Measurements from ENCODE around the gene TRAF4.

TRAF4 gene

DNA sequence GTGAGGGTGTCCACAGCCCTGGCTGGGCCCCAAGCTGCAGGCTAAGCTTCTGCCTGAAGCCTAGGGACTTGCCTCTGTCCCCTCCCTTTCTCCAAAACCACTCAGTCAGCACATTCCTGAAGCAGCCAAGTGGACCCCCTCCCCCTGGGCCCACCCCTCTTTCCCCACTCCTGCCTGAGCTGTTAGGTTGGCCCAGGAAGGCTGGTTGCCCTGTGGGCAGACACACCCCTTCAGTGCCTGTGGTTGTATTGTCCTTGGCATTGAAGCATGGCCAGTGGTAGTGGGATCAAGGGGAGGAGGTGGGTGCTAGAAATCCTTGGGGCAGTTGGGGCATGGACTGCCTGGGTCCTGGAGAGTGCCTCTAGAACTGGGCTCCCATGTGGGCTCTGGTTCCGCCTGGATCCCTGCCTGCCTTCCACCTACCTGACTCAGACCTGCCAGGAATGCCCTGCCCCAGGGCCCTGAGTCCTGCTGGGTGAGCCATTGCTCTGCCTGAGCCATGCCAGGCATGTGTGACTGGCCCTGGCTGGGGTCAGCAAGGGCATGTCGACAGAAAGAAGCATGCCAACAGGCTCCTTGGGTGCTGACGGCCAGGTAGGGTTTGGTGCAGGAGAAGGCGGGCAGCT is 2.1 kb downstream of the TRAF4 start:
- Histone ChIP-seq H3K4me3 (ENCODE audit: low read depth in 1 of 2, low read length in 2 of 2) (peak overlapping the region; percentile 78 to 87), H3K27ac (ENCODE audit: low read length) (peak overlapping the region; percentile 94), H3K27me3 (ENCODE audit: low read depth, low read length) (no peaks in the 10 kb centered on the region), H3K36me3 (ENCODE audit: control insufficient read depth in 1 of 2, insufficient read depth in 2 of 2, low read length in 2 of 2) (peaks cover 3 to 10% of the 10 kb centered on the region in 2 donors), H3K9me3 (ENCODE audit: control insufficient read depth in 1 of 2, low read length in 2 of 2) (no peaks in the 10 kb centered on the region), H3K4me1 (ENCODE audit: control insufficient read depth in 1 of 2, insufficient read depth in 2 of 2, low read length in 2 of 2) (peaks cover 12 to 34% of the 10 kb centered on the region in 2 donors)

DNA sequence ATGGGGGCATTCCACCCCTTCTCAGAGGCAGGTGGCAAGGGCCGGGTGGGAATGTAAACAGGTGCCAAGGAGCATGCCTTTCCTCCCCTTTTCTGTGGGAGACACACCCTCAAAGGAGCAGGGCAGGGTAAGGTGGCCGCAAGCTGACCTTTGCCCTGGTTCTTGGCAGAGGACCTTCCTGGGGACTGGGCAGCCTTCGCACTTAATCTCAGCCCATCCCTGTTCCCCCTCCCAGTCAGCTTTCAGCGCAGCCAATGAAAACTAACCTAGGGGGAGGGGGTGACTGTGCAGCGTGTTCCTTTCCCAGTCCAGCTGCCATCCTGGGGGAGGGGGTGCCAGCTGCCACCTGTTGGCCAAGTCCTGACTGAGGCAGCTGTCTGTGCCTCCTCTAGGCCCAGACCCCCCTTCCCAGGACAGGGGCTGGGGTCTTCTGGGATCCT is 2.8 kb downstream of the TRAF4 start:
- Histone ChIP-seq H3K9me3 (ENCODE audit: control insufficient read depth in 1 of 2, low read length in 2 of 2) (no peaks in the 10 kb centered on the region), H3K36me3 (ENCODE audit: control insufficient read depth in 1 of 2, insufficient read depth in 2 of 2, low read length in 2 of 2) (peaks cover 3 to 10% of the 10 kb centered on the region in 2 donors), H3K4me3 (ENCODE audit: low read depth in 1 of 2, low read length in 2 of 2) (peak overlapping the region in 1 of 2 donors; percentile 87), H3K4me1 (ENCODE audit: control insufficient read depth in 1 of 2, insufficient read depth in 2 of 2, low read length in 2 of 2) (peaks cover 12 to 34% of the 10 kb centered on the region in 2 donors), H3K27me3 (ENCODE audit: low read depth, low read length) (no peaks in the 10 kb centered on the region), H3K27ac (ENCODE audit: low read length) (peak overlapping the region; percentile 94)

DNA sequence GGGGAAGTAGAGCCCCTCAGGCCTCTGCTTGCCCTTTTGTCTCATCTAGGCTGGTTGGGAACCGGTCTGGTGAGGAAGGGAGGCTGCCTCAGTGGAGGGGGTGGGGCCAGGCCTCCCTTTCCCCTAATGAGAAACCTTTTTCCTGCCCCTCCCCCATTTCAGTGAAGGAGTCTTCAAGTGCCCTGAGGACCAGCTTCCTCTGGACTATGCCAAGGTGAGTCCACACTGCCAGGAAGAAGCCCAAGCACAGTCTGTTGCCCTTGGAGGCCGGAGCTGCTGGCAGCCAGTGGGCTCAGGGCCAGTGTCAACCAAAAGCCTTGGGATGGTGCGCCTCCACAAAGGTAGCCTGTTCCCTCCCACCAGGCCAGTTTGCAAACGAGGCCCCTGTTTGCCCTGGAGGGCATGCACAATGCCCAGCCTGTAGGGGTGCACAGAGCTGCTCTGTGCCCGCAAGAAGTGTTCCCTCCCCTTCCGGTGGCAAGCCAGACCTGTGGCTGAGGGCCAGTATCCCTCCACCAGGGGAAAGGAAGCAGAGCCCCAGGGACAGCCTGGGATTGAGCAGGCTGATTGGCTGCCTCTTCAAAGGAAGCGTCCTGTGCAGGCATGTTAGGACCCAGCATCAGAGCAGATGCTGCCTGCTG is 3.4 kb downstream of the TRAF4 start:
- Histone ChIP-seq H3K9me3 (ENCODE audit: control insufficient read depth in 1 of 2, low read length in 2 of 2) (no peaks in the 10 kb centered on the region), H3K4me3 (ENCODE audit: low read depth in 1 of 2, low read length in 2 of 2) (peak overlapping the region in 1 of 2 donors; percentile 39), H3K36me3 (ENCODE audit: control insufficient read depth in 1 of 2, insufficient read depth in 2 of 2, low read length in 2 of 2) (peaks cover 3 to 10% of the 10 kb centered on the region in 2 donors), H3K27me3 (ENCODE audit: low read depth, low read length) (no peaks in the 10 kb centered on the region), H3K4me1 (ENCODE audit: control insufficient read depth in 1 of 2, insufficient read depth in 2 of 2, low read length in 2 of 2) (peaks cover 12 to 34% of the 10 kb centered on the region in 2 donors), H3K27ac (ENCODE audit: low read length) (peak overlapping the region; percentile 94)

DNA sequence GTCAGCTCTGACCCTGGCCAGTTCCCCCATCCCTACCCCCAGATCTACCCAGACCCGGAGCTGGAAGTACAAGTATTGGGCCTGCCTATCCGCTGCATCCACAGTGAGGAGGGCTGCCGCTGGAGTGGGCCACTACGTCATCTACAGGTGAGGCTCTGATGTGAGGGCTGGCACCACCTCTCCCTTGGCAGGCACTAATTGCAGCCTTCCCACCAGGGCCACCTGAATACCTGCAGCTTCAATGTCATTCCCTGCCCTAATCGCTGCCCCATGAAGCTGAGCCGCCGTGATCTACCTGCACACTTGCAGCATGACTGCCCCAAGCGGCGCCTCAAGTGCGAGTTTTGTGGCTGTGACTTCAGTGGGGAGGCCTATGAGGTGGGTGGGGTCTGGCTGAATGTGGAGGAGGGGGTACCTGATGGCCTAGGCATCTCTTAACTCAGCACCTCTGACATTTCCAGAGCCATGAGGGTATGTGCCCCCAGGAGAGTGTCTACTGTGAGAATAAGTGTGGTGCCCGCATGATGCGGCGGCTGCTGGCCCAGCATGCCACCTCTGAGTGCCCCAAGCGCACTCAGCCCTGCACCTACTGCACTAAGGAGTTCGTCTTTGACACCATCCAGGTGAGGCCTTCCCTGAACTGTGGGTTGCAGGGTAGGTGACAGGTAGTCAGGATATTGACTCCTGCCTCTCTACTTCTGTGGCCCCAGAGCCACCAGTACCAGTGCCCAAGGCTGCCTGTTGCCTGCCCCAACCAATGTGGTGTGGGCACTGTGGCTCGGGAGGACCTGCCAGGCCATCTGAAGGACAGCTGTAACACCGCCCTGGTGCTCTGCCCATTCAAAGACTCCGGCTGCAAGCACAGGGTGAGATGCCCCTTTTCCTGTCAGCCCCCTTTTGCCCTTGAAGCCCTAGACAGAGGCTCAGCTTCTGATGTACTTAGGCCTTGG is 4.3 kb downstream of the TRAF4 start:
- no peak overlapping the region for H3K27ac ChIP-seq (ENCODE audit: low read length)
- H3K9me3 ChIP-seq (ENCODE audit: control insufficient read depth in 1 of 2, low read length in 2 of 2) = no peaks in the 10 kb centered on the region
- H3K4me3 ChIP-seq (ENCODE audit: low read depth in 1 of 2, low read length in 2 of 2) = no peak overlapping the region
- peaks cover 3 to 10% of the 10 kb centered on the region in 2 donors for H3K36me3 ChIP-seq (ENCODE audit: control insufficient read depth in 1 of 2, insufficient read depth in 2 of 2, low read length in 2 of 2)
- no peaks in the 10 kb centered on the region for H3K27me3 ChIP-seq (ENCODE audit: low read depth, low read length)
- H3K4me1 ChIP-seq (ENCODE audit: control insufficient read depth in 1 of 2, insufficient read depth in 2 of 2, low read length in 2 of 2) = peaks cover 12 to 32% of the 10 kb centered on the region in 2 donors

DNA sequence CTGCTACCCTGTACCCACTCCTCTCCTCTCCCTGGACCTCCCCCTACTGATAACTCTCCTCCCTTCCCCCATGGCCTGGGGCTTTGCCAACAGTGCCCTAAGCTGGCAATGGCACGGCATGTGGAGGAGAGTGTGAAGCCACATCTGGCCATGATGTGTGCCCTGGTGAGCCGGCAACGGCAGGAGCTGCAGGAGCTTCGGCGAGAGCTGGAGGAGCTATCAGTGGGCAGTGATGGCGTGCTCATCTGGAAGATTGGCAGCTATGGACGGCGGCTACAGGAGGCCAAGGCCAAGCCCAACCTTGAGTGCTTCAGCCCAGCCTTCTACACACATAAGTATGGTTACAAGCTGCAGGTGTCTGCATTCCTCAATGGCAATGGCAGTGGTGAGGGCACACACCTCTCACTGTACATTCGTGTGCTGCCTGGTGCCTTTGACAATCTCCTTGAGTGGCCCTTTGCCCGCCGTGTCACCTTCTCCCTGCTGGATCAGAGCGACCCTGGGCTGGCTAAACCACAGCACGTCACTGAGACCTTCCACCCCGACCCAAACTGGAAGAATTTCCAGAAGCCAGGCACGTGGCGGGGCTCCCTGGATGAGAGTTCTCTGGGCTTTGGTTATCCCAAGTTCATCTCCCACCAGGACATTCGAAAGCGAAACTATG is 5.2 kb downstream of the TRAF4 start:
- Histone ChIP-seq H3K4me1 (ENCODE audit: control insufficient read depth in 1 of 2, insufficient read depth in 2 of 2, low read length in 2 of 2) (peaks cover 12 to 28% of the 10 kb centered on the region in 2 donors), H3K27ac (ENCODE audit: low read length) (peak overlapping the region; percentile 23), H3K9me3 (ENCODE audit: control insufficient read depth in 1 of 2, low read length in 2 of 2) (no peaks in the 10 kb centered on the region), H3K4me3 (ENCODE audit: low read depth in 1 of 2, low read length in 2 of 2) (no peak overlapping the region), H3K36me3 (ENCODE audit: control insufficient read depth in 1 of 2, insufficient read depth in 2 of 2, low read length in 2 of 2) (peaks cover 3 to 10% of the 10 kb centered on the region in 2 donors), H3K27me3 (ENCODE audit: low read depth, low read length) (no peaks in the 10 kb centered on the region)

DNA sequence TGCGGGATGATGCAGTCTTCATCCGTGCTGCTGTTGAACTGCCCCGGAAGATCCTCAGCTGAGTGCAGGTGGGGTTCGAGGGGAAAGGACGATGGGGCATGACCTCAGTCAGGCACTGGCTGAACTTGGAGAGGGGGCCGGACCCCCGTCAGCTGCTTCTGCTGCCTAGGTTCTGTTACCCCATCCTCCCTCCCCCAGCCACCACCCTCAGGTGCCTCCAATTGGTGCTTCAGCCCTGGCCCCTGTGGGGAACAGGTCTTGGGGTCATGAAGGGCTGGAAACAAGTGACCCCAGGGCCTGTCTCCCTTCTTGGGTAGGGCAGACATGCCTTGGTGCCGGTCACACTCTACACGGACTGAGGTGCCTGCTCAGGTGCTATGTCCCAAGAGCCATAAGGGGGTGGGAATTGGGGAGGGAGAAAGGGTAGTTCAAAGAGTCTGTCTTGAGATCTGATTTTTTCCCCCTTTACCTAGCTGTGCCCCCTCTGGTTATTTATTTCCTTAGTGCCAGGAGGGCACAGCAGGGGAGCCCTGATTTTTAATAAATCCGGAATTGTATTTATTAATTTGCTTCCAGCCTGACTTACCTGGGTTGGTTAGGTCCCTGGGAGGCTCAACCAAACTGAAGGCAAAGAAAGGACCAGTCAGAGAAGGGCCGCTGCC is 5.8 kb downstream of the TRAF4 start:
- Histone ChIP-seq H3K36me3 (ENCODE audit: control insufficient read depth in 1 of 2, insufficient read depth in 2 of 2, low read length in 2 of 2) (peaks cover 3 to 10% of the 10 kb centered on the region in 2 donors), H3K9me3 (ENCODE audit: control insufficient read depth in 1 of 2, low read length in 2 of 2) (no peaks in the 10 kb centered on the region), H3K4me3 (ENCODE audit: low read depth in 1 of 2, low read length in 2 of 2) (no peak overlapping the region), H3K27ac (ENCODE audit: low read length) (peak overlapping the region; percentile 23), H3K4me1 (ENCODE audit: control insufficient read depth in 1 of 2, insufficient read depth in 2 of 2, low read length in 2 of 2) (peaks cover 12 to 27% of the 10 kb centered on the region in 2 donors), H3K27me3 (ENCODE audit: low read depth, low read length) (no peaks in the 10 kb centered on the region)

DNA sequence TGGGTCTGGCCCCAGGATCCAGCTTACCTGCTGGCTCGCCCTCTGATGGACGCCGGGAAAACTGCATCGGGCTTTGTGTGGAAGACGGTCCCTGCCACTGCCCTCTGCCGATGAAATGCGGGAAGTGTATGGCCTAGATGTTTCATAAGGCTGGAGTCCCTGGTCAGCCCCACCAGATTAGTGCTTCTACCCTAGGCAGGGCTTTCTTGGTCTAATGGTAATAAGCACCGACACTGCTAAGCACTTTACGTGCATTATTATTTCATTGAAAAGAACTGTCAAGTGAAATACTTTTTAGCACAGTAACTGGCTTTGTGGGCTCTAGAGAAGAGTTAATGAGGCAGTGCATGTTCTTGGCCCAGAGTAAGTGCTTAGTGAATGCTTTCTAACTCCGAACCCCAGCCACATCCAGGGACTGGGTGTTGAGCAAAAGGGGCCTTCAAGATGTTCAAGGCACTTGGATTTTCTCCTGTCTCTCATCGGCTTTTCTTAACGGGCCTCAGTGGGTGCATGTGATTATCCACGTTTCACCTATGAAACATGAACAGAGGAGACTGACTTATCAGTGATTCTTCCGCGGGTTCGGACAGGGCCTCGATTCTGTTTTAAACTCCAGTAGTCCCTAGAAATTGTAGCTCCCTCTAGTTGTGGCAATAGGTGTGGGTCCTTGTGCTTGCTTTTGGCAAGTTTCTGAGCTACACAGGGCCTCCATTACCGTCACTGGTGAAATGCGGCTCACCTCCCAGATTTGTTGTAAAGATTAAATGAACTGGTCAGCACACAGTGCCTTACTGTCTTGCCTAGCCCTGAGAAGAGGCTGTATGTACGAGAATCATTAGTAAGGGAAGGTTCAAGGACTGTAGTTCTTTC is 6.6 kb downstream of the TRAF4 start:
- no peak overlapping the region for H3K4me3 ChIP-seq (ENCODE audit: low read depth in 1 of 2, low read length in 2 of 2)
- no peaks in the 10 kb centered on the region for H3K9me3 ChIP-seq (ENCODE audit: control insufficient read depth in 1 of 2, low read length in 2 of 2)
- H3K36me3 ChIP-seq (ENCODE audit: control insufficient read depth in 1 of 2, insufficient read depth in 2 of 2, low read length in 2 of 2) = peaks cover 3 to 10% of the 10 kb centered on the region in 2 donors
- peak overlapping the region; percentile 23 for H3K27ac ChIP-seq (ENCODE audit: low read length)
- no peaks in the 10 kb centered on the region for H3K27me3 ChIP-seq (ENCODE audit: low read depth, low read length)
- peaks cover 12 to 19% of the 10 kb centered on the region in 2 donors for H3K4me1 ChIP-seq (ENCODE audit: control insufficient read depth in 1 of 2, insufficient read depth in 2 of 2, low read length in 2 of 2)

DNA sequence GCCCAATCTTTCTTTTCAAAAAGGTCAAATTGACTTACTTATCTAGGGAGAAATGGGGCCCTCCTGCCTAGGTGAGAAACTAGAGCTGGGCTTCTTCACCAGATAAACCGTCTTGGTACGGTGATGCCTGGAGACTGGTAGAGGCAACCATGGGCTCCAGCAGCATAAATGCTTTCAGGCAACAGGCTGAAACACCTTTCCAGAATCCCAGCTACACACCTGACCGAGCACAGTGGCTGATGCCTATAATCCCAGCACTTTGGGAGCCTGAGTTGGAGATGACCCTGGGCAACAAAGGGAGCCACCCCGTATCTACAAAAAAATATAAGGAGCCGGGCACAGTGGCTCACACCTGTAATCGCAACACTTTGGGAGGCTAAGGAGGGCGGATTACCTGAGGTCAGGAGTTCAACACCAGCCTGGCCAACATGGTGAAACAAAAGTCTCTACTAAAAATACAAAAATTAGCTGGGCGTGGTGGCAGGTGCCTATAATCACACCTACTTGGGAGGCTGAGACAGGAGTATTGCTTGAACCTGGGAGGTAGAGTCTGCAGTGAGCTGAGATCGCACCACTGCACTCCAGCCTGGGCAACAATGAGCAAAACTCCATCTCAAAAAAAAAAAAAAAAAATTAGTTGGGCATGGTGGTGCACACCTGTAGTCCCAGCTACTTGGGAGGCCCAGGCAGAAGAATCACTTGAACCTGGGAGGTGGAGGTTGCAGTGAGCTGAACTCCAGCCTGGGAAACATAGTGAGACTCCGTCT is 8.0 kb downstream of the TRAF4 start:
- Histone ChIP-seq H3K27ac (ENCODE audit: low read length) (no peak overlapping the region), H3K36me3 (ENCODE audit: control insufficient read depth in 1 of 2, insufficient read depth in 2 of 2, low read length in 2 of 2) (peaks cover 3 to 11% of the 10 kb centered on the region in 2 donors)

DNA sequence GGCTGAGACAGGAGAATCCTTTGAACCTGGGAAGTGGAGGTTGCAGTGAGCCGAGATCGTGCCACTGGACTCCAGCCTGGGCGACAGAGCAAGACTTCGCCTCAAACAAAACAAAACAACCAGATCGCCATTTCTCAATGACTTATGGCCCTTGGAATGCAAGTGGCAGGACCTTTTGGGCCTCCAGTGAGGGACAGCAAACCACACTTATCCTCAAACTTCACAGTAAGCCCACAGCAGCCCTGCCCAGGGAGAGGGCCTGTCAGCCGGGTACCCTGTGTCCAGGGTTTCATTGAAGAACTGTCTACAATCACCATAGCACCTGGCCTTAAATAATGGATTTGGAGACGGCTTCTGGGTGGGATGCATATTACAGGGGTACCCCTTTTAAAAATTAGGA is 11.7 kb downstream of the TRAF4 start:
- Histone ChIP-seq H3K4me1 (ENCODE audit: control insufficient read depth in 1 of 2, insufficient read depth in 2 of 2, low read length in 2 of 2) (peaks cover 0 to 1% of the 10 kb centered on the region in 2 donors), H3K36me3 (ENCODE audit: control insufficient read depth in 1 of 2, insufficient read depth in 2 of 2, low read length in 2 of 2) (peaks cover 22 to 24% of the 10 kb centered on the region in 2 donors), H3K27ac (ENCODE audit: low read length) (no peak overlapping the region)

More for the DNA sequence above, 8.0 kb downstream of the TRAF4 start:
- Histone ChIP-seq H3K4me3 (ENCODE audit: low read depth in 1 of 2, low read length in 2 of 2) (no peak overlapping the region), H3K4me1 (ENCODE audit: control insufficient read depth in 1 of 2, insufficient read depth in 2 of 2, low read length in 2 of 2) (peaks cover 5 to 6% of the 10 kb centered on the region in 2 donors), H3K27me3 (ENCODE audit: low read depth, low read length) (no peaks in the 10 kb centered on the region), H3K9me3 (ENCODE audit: control insufficient read depth in 1 of 2, low read length in 2 of 2) (no peaks in the 10 kb centered on the region)

More for the DNA sequence above, 11.7 kb downstream of the TRAF4 start:
- H3K9me3 ChIP-seq (ENCODE audit: control insufficient read depth in 1 of 2, low read length in 2 of 2) = no peaks in the 10 kb centered on the region
- H3K27me3 ChIP-seq (ENCODE audit: low read depth, low read length) = no peaks in the 10 kb centered on the region
- no peak overlapping the region for H3K4me3 ChIP-seq (ENCODE audit: low read depth in 1 of 2, low read length in 2 of 2)

Measured in muscle layer of duodenum (tissue), 2 donors.